ENCODE data around the gene EYA2.

GRCh38 chr20:47008842-47009518 lies 114.3 kb downstream of the EYA2 start:
- no peak for TF ChIP-seq POLR2A (IDR thresholded peaks at IDR 0.05)
- no peak for TF ChIP-seq CTCF (IDR thresholded peaks at IDR 0.05)

All from heart left ventricle (tissue), 13 donors.